Measurements from ENCODE around the gene DCHS1.

DNA sequence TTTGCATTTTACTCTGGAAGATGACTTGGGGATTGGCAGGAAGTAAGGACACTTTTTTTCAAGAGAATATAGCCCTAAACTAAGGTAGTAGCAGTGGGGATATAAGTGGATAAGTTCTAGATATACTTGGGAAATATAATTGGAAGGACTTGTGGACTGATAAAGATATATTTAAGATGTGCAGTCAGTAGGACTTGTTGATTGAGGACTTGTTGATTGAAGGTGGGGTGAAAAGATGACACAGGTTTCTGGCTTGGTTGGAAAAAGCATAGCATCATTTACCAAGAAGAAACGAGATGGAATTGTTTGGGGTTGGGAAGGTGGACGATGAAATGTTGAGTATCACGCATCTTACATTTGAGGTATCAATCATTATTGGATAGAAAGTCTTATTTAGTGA lies 42.1 kb downstream of the DCHS1 start:
- TF ChIP-seq FOXM1 (IDR thresholded peaks at IDR 0.05; ENCODE audit: borderline replicate concordance) (no peak), TARDBP (IDR thresholded peaks at IDR 0.05) (no peak), NFRKB (IDR thresholded peaks at IDR 0.05) (no peak), SUZ12 (IDR thresholded peaks at IDR 0.05) (no peak)
